Peyer's patch (tissue), 4 donors: ENCODE results near the gene EXOC4. TPM values are rescaled to one million over a fixed set of nuclear protein-coding genes. Genes with fewer than 3 reads are reported as not detected.

Experiments
- DNase-seq, 3 donors: peaks; one replicate each; pipeline ENCODE4 v3.0.0-alpha.2; 2017 to 2019
- H3K27ac ChIP-seq, 4 donors: fragments of 200-600 bp; sonication (generic); one replicate each; pipeline ENCODE4 v1.5.1; 2016 to 2019
- H3K27me3 ChIP-seq, 2 donors: fragments of 200-600 bp; sonication (generic); one replicate each; pipeline ENCODE4 v1.5.1; 2019
- H3K36me3 ChIP-seq, 3 donors: fragments of 200-600 bp; sonication (generic); one replicate each; pipeline ENCODE4 v1.5.1; 2016 to 2019
- H3K4me1 ChIP-seq, 4 donors: fragments of 200-600 bp; sonication (generic); one replicate each; pipeline ENCODE4 v1.5.1; 2016 to 2019
- H3K4me3 ChIP-seq, 4 donors: fragments of 200-600 bp; sonication (generic); 1 replicate in 3 of 4; 2 replicates in 1 of 4; pipeline ENCODE4 v1.5.1; 2016 to 2019; ENCODE audit warnings: mild to moderate bottlenecking in 1 of 4
- H3K9me3 ChIP-seq, 4 donors: fragments of 200-600 bp; sonication (generic); one replicate each; pipeline ENCODE4 v1.5.1; 2016 to 2019; ENCODE audit warnings: mild to moderate bottlenecking in 1 of 4
- CTCF ChIP-seq, 6 experiments: fragments of 450-650 bp in 4 of 6; fragments of 200-600 bp in 2 of 6; sonication (generic) in 1 of 6; IDR thresholded peaks; one replicate each; pipeline ENCODE4 v1.5.1; 2017 to 2019; ENCODE audit warnings: antibody characterized with exemption in 6 of 6, mild to moderate bottlenecking in 3 of 6, moderate library complexity in 1 of 6
- POLR2A ChIP-seq, 2 donors: fragments of 450-650 bp; IDR thresholded peaks; one replicate each; pipeline ENCODE4 v1.5.1; 2017; ENCODE audit warnings: antibody characterized with exemption in 2 of 2, mild to moderate bottlenecking in 2 of 2, moderate library complexity in 2 of 2
- total RNA-seq, 4 donors: library from RNA; depleted of rRNA; stranded (reverse); fragments of >200 nt; gene quantifications; one replicate each; pipeline ENCODE4 v1.1.0, GENCODE V29; 2016

EXOC4 gene
- total RNA-seq, 4 donors from 2014 or later, result 128 to 502 (median 141) TPM

GRCh38 chr7:133572843-133573242 is 320.0 kb downstream of the EXOC4 start:
- Histone ChIP-seq H3K27me3 (no peaks in the 10 kb centered on the region), H3K4me1 (no peaks in the 10 kb centered on the region), H3K9me3 (no peaks in the 10 kb centered on the region), H3K36me3 (no peaks in the 10 kb centered on the region), H3K4me3 (no peak overlapping the region), H3K27ac (no peak overlapping the region)
- TF ChIP-seq CTCF (IDR thresholded peaks at IDR 0.05), result no peak
- DNase-seq, result no peak

GRCh38 chr7:133573554-133574265 is 320.8 kb downstream of the EXOC4 start:
- H3K4me3 ChIP-seq, result no peak overlapping the region
- H3K27me3 ChIP-seq, result no peaks in the 10 kb centered on the region
- H3K9me3 ChIP-seq, result no peaks in the 10 kb centered on the region
- H3K36me3 ChIP-seq, result no peaks in the 10 kb centered on the region
- no peak overlapping the region for H3K27ac ChIP-seq
- DNase-seq, result no peak
- TF ChIP-seq CTCF (IDR thresholded peaks at IDR 0.05) (no peak), POLR2A (IDR thresholded peaks at IDR 0.05) (no peak)
- H3K4me1 ChIP-seq, result no peaks in the 10 kb centered on the region

DNA sequence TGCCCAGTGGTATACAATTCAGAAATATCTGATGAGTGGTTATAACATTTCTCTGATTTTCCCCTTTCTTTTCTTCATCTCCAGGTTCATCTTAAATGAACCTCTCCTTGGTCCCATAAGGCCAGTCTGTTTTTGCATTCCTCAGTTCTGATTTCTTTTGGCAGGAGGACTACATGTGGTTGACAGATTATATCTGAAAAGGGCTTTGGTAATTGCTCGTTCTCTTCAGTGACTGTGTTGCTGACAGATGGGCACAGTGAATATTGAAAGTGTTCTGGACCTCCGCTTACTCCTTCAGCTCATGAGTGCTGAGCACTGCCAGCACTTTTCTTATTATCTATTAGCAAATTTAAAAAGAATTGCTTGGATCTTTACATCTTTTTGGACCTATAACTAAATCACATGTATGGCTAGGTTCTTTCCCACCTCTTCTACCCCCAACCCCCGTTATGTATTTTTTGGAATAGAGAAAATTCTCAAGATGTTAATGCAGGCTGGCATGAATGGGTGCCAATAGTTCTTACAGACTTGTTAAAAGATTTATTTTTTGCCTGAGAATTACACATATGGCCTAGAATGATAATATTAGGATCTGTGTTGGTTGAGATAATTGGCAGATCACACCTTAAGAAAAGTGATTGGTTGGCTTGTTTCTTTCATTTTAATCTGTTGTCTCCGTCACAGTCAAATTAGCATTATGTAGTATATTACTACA is 323.0 kb downstream of the EXOC4 start:
- Histone ChIP-seq H3K27me3 (no peaks in the 10 kb centered on the region), H3K27ac (no peak overlapping the region), H3K36me3 (no peaks in the 10 kb centered on the region), H3K9me3 (no peaks in the 10 kb centered on the region), H3K4me3 (no peak overlapping the region), H3K4me1 (no peaks in the 10 kb centered on the region)
- TF ChIP-seq CTCF (IDR thresholded peaks at IDR 0.05), result no peak
- TF ChIP-seq POLR2A (IDR thresholded peaks at IDR 0.05), result no peak
- no peak for DNase-seq

- no peaks in the 10 kb centered on the region for H3K4me1 ChIP-seq
- H3K36me3 ChIP-seq, result no peaks in the 10 kb centered on the region
- H3K27ac ChIP-seq, result no peak overlapping the region
- DNase-seq, result no peak
- no peak overlapping the region for H3K4me3 ChIP-seq
- no peaks in the 10 kb centered on the region for H3K9me3 ChIP-seq
- TF ChIP-seq POLR2A (IDR thresholded peaks at IDR 0.05), result no peak
- TF ChIP-seq CTCF (IDR thresholded peaks at IDR 0.05), result no peak
- no peaks in the 10 kb centered on the region for H3K27me3 ChIP-seq
Observed at GRCh38 chr7:133576612-133577168, 323.8 kb downstream of the EXOC4 start.

- no peak overlapping the region for H3K4me3 ChIP-seq
- DNase-seq, result no peak
- no peak overlapping the region for H3K27ac ChIP-seq
- H3K4me1 ChIP-seq, result no peaks in the 10 kb centered on the region
- H3K36me3 ChIP-seq, result no peaks in the 10 kb centered on the region
- no peaks in the 10 kb centered on the region for H3K9me3 ChIP-seq
- TF ChIP-seq CTCF (IDR thresholded peaks at IDR 0.05) (no peak), POLR2A (IDR thresholded peaks at IDR 0.05) (no peak)
- H3K27me3 ChIP-seq, result no peaks in the 10 kb centered on the region
Observed at GRCh38 chr7:133582766-133583523, 330.1 kb downstream of the EXOC4 start.
